K562 (cell line): Measurements from ENCODE around the gene PRKD2. TPM values are rescaled to one million over a fixed set of nuclear protein-coding genes. Genes with fewer than 3 reads are reported as not detected.
A peak's percentile ranks its signal among the peaks of the same experiment; 100 is the strongest.
"Not testable (repeated sequence)": the region's sequence is repeated elsewhere in the genome, so short reads cannot be mapped to it uniquely, and the experiment has no call there.

Experiments
- CBFA2T2 ChIP-seq: fragments of 450-650 bp; conservative IDR thresholded peaks from 2 replicates; pipeline ENCODE4 v1.6.1; 2017; ENCODE audit warnings: mild to moderate bottlenecking
- EP300 ChIP-seq: IDR thresholded peaks from 2 replicates; pipeline ENCODE4 v1.6.1; 2012; ENCODE audit warnings: low read length, improper control_type of control experiment
- ESRRA ChIP-seq: fragments of 450-650 bp; IDR thresholded peaks from 2 replicates; pipeline ENCODE4 v1.6.1; 2014; ENCODE audit warnings: low read depth, mild to moderate bottlenecking, moderate library complexity, borderline replicate concordance
- HDAC1 ChIP-seq, 2 experiments: fragments of 450-650 bp; IDR thresholded peaks; 2 replicates each; pipeline ENCODE4 v1.6.1; 2016 to 2017; ENCODE audit warnings: inconsistent platforms in 1 of 2, mild to moderate bottlenecking in 1 of 2, moderate library complexity in 1 of 2
- KAT7 ChIP-seq: sonication (generic); formaldehyde crosslinking; IDR thresholded peaks from 2 replicates; pipeline ENCODE4 v1.8.0; 2022; ENCODE audit warnings: missing genetic modification reagents, mild to moderate bottlenecking, borderline replicate concordance
- KDM1A ChIP-seq, 2 experiments: fragments of 450-650 bp; IDR thresholded peaks; 2 replicates each; pipeline ENCODE4 v1.6.1; 2016; ENCODE audit warnings: mild to moderate bottlenecking in 2 of 2
- LCOR ChIP-seq: sonication (generic); formaldehyde crosslinking; IDR thresholded peaks from 2 replicates; pipeline ENCODE4 v1.8.0; 2022; ENCODE audit warnings: mild to moderate bottlenecking, missing genetic modification reagents
- MEIS2 ChIP-seq: fragments of 450-650 bp; IDR thresholded peaks from 2 replicates; pipeline ENCODE4 v1.6.1; 2014; ENCODE audit warnings: mild to moderate bottlenecking; ENCODE audit not compliant: partially characterized antibody
- NR2C1 ChIP-seq, 2 experiments: fragments of 450-650 bp; IDR thresholded peaks; 2 replicates each; pipeline ENCODE4 v1.6.1; 2017; ENCODE audit warnings: mild to moderate bottlenecking in 2 of 2, antibody characterized with exemption in 1 of 2, inconsistent platforms in 1 of 2, missing compliant biosample characterization in 1 of 2, missing genetic modification characterization in 1 of 2
- NR2C2 ChIP-seq, 2 experiments: fragments of 200-800 bp in 1 of 2; sonication (Bioruptor generic) in 1 of 2; sonication (generic) in 1 of 2; formaldehyde crosslinking in 1 of 2; IDR thresholded peaks; 2 replicates each; pipeline versions ENCODE4 v1.6.1 to v1.8.0; 2016 to 2022; ENCODE audit warnings: mild to moderate bottlenecking in 1 of 2, missing compliant biosample characterization in 1 of 2, missing genetic modification characterization in 1 of 2, missing genetic modification reagents in 1 of 2
- SMARCA4 ChIP-seq: fragments of 450-650 bp; IDR thresholded peaks from 2 replicates; pipeline ENCODE4 v1.6.1; 2016
- TCF7 ChIP-seq: sonication (generic); IDR thresholded peaks from 2 replicates; pipeline ENCODE4 v1.6.1; 2016; ENCODE audit warnings: antibody characterized with exemption, borderline replicate concordance
- TRIM24 ChIP-seq, 2 experiments: fragments of 450-650 bp; IDR thresholded peaks; 2 replicates each; pipeline ENCODE4 v1.6.1; 2016
- ZNF583 ChIP-seq: fragments of 250-450 bp; sonication (Bioruptor Pico); IDR thresholded peaks from 2 replicates; pipeline ENCODE4 v1.4.0; 2020
- polyA plus RNA-seq, 8 experiments: library from polyadenylated mRNA; depleted of rRNA in 4 of 8; stranded (reverse) in 5 of 8; unstranded in 3 of 8; fragments of >200 nt; fragmentation: Nextera tagmentation in 2 of 8; fragmentation: Illumina TruSeq in 1 of 8; extraction: Ambion mirVana in 2 of 8; extraction: Trizol in 1 of 8; gene quantifications; 2 replicates each; pipeline versions ENCODE4 v1.2.1 to v1.2.3, GENCODE V29; 2011 to 2014; ENCODE audit warnings: inconsistent platforms in 1 of 8, missing spikeins in 1 of 8
- total RNA-seq, 7 experiments: library from RNA; depleted of rRNA in 6 of 7; stranded (reverse); fragments of >200 nt in 6 of 7; fragmentation: Illumina TruSeq in 2 of 7; extraction: Trizol in 2 of 7; gene quantifications; 2 replicates each; pipeline versions ENCODE4 v1.2.1 to v1.2.3, GENCODE V29; 2011 to 2021; ENCODE audit warnings: low replicate concordance in 1 of 7

The PRKD2 gene
- total and polyA plus RNA-seq, 9 of the 15 experiments (the other 6 are each of a cell fraction or from before 2014, with no cell fraction given) = 1.8 to 60.0 (median 15.0) TPM

DNA sequence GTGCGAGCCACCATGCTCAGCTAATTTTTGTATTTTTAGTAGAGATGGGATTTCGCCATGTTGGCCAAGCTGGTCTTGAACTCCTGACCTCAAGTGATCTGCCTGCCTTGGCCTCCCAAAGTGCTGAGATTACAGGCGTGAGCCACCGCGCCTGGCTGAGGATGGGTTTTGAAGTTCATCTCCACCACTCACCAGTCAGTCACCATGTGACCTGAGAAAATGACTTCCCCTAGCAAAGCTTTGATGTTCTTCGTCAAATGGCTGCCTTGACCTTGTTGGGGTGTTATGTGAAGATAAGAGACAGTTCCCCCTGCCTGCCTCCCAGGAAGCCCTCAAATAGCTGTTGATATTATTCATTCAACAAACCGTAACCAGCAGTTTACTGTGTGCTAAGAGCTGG is 87.9 kb downstream of the PRKD2 start (continued):
- not testable (repeated sequence) for TF ChIP-seq NR2C2 (CRISPR knock-in tag; IDR thresholded peaks at IDR 0.05)
- TF ChIP-seq NR2C2 (tag; IDR thresholded peaks at IDR 0.05) (0 out of 2 replicates have a peak, but pooled peaks have one; percentile 13), TRIM24 (IDR thresholded peaks at IDR 0.05) (peak in 1 of 2 experiments; percentile 51; a peak in 2 of 4 replicates), TCF7 (peak; percentile 98), KDM1A (IDR thresholded peaks at IDR 0.05) (peak; percentile 83 to 90), KAT7 (CRISPR knock-in tag) (peak; percentile 56; the same call in 1 of the 2 replicates), LCOR (CRISPR knock-in tag) (peak; percentile 90; the same call in 1 of the 2 replicates), ESRRA (peak; percentile 80), EP300 (peak; percentile 58; the same call in 1 of the 2 replicates), MEIS2 (peak; percentile 31), NR2C1 (IDR thresholded peaks at IDR 0.05) (0 out of 2 replicates have a peak, but pooled peaks have one; percentile 30), NR2C1 (tag; IDR thresholded peaks at IDR 0.05) (peak; percentile 59), HDAC1 (IDR thresholded peaks at IDR 0.05) (peak in 1 of 2 experiments; percentile 50; a peak in 2 of 4 replicates), CBFA2T2 (peak; percentile 70), ZNF583 (CRISPR knock-in tag) (peak; percentile 23; the same call in 1 of the 2 replicates), SMARCA4 (peak; percentile 62; the same call in 1 of the 2 replicates)
